NK-92 (cell line): ENCODE measurements around the gene FMNL1.
"Not testable (repeated sequence)": the region's sequence is repeated elsewhere in the genome, so short reads cannot be mapped to it uniquely, and the experiment has no call there.

Experiments used
- DNase-seq: peaks from one replicate; lab custom pipeline; 2025; ENCODE audit not compliant: unreplicated experiment; lab: John Stamatoyannopoulos, UW

Gene FMNL1

GRCh38 chr17:45234641-45235415 lies 13.1 kb downstream of the FMNL1 start:
- DNase-seq = no peak

GRCh38 chr17:45235416-45236281 lies 14.0 kb downstream of the FMNL1 start:
- no peak for DNase-seq

- DNase-seq = no peak
Observed at GRCh38 chr17:45236282-45236606, 14.6 kb downstream of the FMNL1 start.

GRCh38 chr17:45237686-45238085 lies 16.0 kb downstream of the FMNL1 start:
- DNase-seq = no peak

- DNase-seq = no peak
Observed at GRCh38 chr17:45238155-45238774, 16.6 kb downstream of the FMNL1 start.

- DNase-seq = no peak
Observed at GRCh38 chr17:45240905-45241327, 19.2 kb downstream of the FMNL1 start.

GRCh38 chr17:45241328-45242028 lies 19.8 kb downstream of the FMNL1 start:
- DNase-seq = no peak

- no peak for DNase-seq
Observed at GRCh38 chr17:45242029-45242414, 20.3 kb downstream of the FMNL1 start.

- DNase-seq = no peak
Observed at GRCh38 chr17:45243750-45244149, 22.1 kb downstream of the FMNL1 start.

- no peak for DNase-seq
Observed at GRCh38 chr17:45244725-45245656, 23.3 kb downstream of the FMNL1 start.

GRCh38 chr17:45246338-45246737 lies 24.7 kb downstream of the FMNL1 start:
- no peak for DNase-seq

GRCh38 chr17:45246861-45247428 lies 25.3 kb downstream of the FMNL1 start:
- no peak for DNase-seq

- DNase-seq = peak; percentile 81
Observed at GRCh38 chr17:45247429-45248131, 25.9 kb downstream of the FMNL1 start.

GRCh38 chr17:45248132-45248957 lies 26.7 kb downstream of the FMNL1 start:
- no peak for DNase-seq

GRCh38 chr17:45251931-45252330 lies 30.2 kb downstream of the FMNL1 start:
- no peak for DNase-seq

- not testable (repeated sequence) for DNase-seq
Observed at GRCh38 chr17:45253237-45253636, 31.6 kb downstream of the FMNL1 start.

GRCh38 chr17:45253879-45254278 lies 32.2 kb downstream of the FMNL1 start:
- no peak for DNase-seq

GRCh38 chr17:45255358-45255757 lies 33.7 kb downstream of the FMNL1 start:
- no peak for DNase-seq
